ENCODE measurements around the gene COLEC11.
"Not testable (repeated sequence)": the region's sequence is repeated elsewhere in the genome, so short reads cannot be mapped to it uniquely, and the experiment has no call there.

The COLEC11 gene

DNA sequence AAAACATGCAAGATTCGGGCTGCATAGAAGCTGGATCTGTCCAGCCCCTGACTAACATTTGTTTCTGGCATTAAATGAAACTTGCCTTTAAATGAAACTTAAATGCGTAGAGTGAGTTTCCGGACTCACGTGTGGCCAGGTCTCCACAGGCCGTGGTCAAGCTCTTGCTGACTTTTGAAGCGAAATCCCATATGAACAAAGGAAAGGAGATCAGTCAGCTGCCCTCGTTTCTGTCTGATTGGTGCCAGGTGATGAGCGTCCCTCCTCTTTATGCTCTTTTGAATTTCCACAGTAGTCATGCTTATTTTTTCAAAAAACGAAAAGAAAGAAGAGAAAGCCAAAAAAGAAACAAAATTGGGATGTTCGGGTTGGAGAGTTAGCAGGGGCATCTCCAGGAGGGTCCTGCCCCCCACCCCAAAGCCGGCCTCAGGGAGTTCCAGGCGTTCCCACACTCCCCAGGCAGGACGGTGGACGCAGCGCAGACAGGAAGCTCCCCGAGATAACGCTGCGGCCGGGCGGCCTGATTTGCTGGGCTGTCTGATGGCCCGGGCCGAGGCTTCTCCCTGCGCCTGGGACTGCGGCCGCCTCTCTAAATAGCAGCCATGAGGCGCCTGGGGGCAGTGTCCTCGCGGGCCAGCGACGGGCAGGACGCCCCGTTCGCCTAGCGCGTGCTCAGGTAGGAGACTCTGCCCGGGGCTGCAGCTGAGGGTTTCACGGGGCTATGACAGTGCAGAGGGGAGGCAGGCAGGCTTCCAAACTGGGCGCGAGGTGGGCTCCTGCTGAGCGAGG lies at the start of gene COLEC11:
Gene COLEC11 (plus strand): TSS at position 620 of the 789 bp plus-strand sequence. CDS start 9,229 bp downstream, outside the sequence.
- no peak for DNase-seq (ENCODE audit: low read depth in 2 of 2)

GRCh38 chr2:3545788-3546478 lies 49.0 kb upstream of the COLEC11 start:
- DNase-seq (ENCODE audit: low read depth in 2 of 2): no peak

- DNase-seq (ENCODE audit: low read depth in 2 of 2): no peak
Measured at GRCh38 chr2:3547915-3548314, 47.0 kb upstream of the COLEC11 start.

DNA sequence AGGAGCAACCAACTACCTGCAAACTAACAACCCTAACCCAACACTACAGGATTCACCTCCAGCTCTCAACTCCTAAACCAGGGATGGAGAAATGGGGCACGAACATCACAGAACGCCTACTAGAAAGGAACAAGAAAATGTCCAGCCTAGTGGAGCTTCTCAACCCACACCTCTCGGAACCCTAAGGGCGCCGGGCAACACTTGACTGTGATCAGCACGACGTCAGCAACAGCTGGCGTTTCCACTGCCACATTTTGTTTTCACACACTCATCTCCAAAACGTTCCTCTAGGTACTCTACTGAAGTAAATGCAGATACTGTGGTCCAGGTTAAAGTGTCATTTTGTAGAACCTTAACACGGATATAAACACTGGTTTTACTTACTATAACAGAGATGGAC lies 41.0 kb upstream of the COLEC11 start:
- no peak for DNase-seq (ENCODE audit: low read depth in 2 of 2)

- DNase-seq (ENCODE audit: low read depth in 2 of 2): no peak
Measured at GRCh38 chr2:3557639-3558204, 37.2 kb upstream of the COLEC11 start.

GRCh38 chr2:3558205-3559014 lies 36.5 kb upstream of the COLEC11 start, which contains the start of gene RNASEH1:
RNASEH1 (minus strand) TSS chr2:3558333; CDS start chr2:3558260, 73 bp downstream.
- peak; percentile 99 for DNase-seq (ENCODE audit: low read depth in 2 of 2)

- DNase-seq (ENCODE audit: low read depth in 2 of 2): no peak
Measured at GRCh38 chr2:3563521-3563976, 31.4 kb upstream of the COLEC11 start.

GRCh38 chr2:3565117-3565516 lies 29.8 kb upstream of the COLEC11 start:
- no peak for DNase-seq (ENCODE audit: low read depth in 2 of 2)

- no peak for DNase-seq (ENCODE audit: low read depth in 2 of 2)
Measured at GRCh38 chr2:3566806-3567205, 28.1 kb upstream of the COLEC11 start.

- not testable (repeated sequence) for DNase-seq (ENCODE audit: low read depth in 2 of 2)
Measured at GRCh38 chr2:3569656-3570055, 25.3 kb upstream of the COLEC11 start.

GRCh38 chr2:3571284-3571683 lies 23.6 kb upstream of the COLEC11 start:
- no peak for DNase-seq (ENCODE audit: low read depth in 2 of 2)

GRCh38 chr2:3572620-3573019 lies 22.3 kb upstream of the COLEC11 start:
- DNase-seq (ENCODE audit: low read depth in 2 of 2): no peak

GRCh38 chr2:3574155-3574554 lies 20.8 kb upstream of the COLEC11 start:
- no peak for DNase-seq (ENCODE audit: low read depth in 2 of 2)

GRCh38 chr2:3575534-3576262 lies 19.2 kb upstream of the COLEC11 start:
- DNase-seq (ENCODE audit: low read depth in 2 of 2): peak in 1 of 2 donors; percentile 9

GRCh38 chr2:3576263-3576630 lies 18.7 kb upstream of the COLEC11 start:
- not testable (repeated sequence) for DNase-seq (ENCODE audit: low read depth in 2 of 2)

- no peak for DNase-seq (ENCODE audit: low read depth in 2 of 2)
Measured at GRCh38 chr2:3578987-3579386, 15.9 kb upstream of the COLEC11 start.

- no peak for DNase-seq (ENCODE audit: low read depth in 2 of 2)
Measured at GRCh38 chr2:3580449-3580848, 14.5 kb upstream of the COLEC11 start.

- no peak for DNase-seq (ENCODE audit: low read depth in 2 of 2)
Measured at GRCh38 chr2:3581367-3582262, 13.3 kb upstream of the COLEC11 start.

DNA sequence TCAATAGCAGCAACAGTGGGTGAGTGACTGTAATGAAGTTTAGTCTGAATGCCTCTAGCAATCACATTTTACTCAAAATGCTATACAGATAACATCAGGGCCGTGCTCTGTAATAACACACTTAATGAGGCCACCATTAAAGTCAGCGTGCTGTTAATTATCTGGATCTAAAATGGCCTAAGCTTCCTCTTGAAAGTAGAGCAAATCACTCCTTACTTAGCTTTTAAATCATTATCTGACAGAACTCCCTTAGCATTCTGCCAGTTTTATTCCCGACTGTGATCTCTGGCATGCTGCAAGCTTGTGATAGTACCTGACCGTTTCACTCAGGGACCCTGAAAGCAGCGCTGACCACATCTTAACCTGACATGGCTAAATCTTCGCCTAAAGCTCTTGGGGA lies 10.8 kb upstream of the COLEC11 start:
- no peak for DNase-seq (ENCODE audit: low read depth in 2 of 2)

Data from stimulated activated CD4-positive, alpha-beta T cell treated with anti-CD3 and anti-CD28 coated beads, Interleukin-4, amount 100 ng/mL, for 48 hours (primary cell).